Endothelial cell of umbilical vein (primary cell): ENCODE measurements around the gene CFHR3. TPM values are rescaled to one million over a fixed set of nuclear protein-coding genes. Genes with fewer than 3 reads are reported as not detected.
"Not testable (repeated sequence)": the region's sequence is repeated elsewhere in the genome, so short reads cannot be mapped to it uniquely, and the experiment has no call there.

ENCODE experiments used
- BruUV-seq: library from RNA; stranded (reverse); fragments of 400-500 nt; replicated peaks from 2 replicates; lab custom pipeline; 2021; lab: Mats Ljungman, UMichigan
- CTCF ChIA-PET: fragments of 300-600, 350-600 bp; sonication (Branson Sonifier 250); formaldehyde crosslinking; loops from one replicate; lab custom pipeline; 2021; ENCODE audit warnings: antibody characterized with exemption, inconsistent platforms; lab: Charles Lee
- POLR2A ChIA-PET: fragments of 300-600, 350-600 bp; sonication (Branson Sonifier 250); formaldehyde crosslinking; loops from one replicate; lab custom pipeline; 2021; ENCODE audit warnings: antibody characterized with exemption, inconsistent platforms; lab: Charles Lee
- DNase-seq: peaks from one replicate; pipeline ENCODE4 v3.0.0-alpha.2; 2011; ENCODE audit warnings: low read depth, low spot score
- FAIRE-seq: peaks from 2 replicates; lab custom pipeline; 2011; peaks lifted over from hg19 to GRCh38; lab: Jason Lieb, UNC
- H2AFZ ChIP-seq: 2 replicates; pipeline ENCODE4 v1.6.0; 2012; ENCODE audit warnings: low read depth, low read length, control low read depth, inconsistent platforms
- H3K27ac ChIP-seq: 2 replicates; pipeline ENCODE4 v1.5.1; 2011; ENCODE audit warnings: low read depth, mild to moderate bottlenecking, control low read depth, low read length, moderate library complexity; ENCODE audit not compliant: insufficient read depth
- H3K27me3 ChIP-seq, 2 experiments: 2 replicates each; pipeline versions ENCODE4 v1.6.0 to v1.6.1; 2011; ENCODE audit warnings: low read length in 2 of 2, mixed read lengths in 1 of 2; ENCODE audit not compliant: control insufficient read depth in 2 of 2, insufficient read depth in 2 of 2
- H3K36me3 ChIP-seq, 2 experiments: 2 replicates in 1 of 2; 3 replicates in 1 of 2; pipeline ENCODE4 v1.5.1; 2011; ENCODE audit warnings: low read length in 2 of 2, mild to moderate bottlenecking in 1 of 2, moderate library complexity in 1 of 2; ENCODE audit not compliant: control insufficient read depth in 2 of 2, insufficient read depth in 2 of 2; ENCODE audit errors: extremely low read depth in 1 of 2
- H3K4me1 ChIP-seq: 3 replicates; pipeline ENCODE4 v1.5.1; 2011; ENCODE audit warnings: mild to moderate bottlenecking, low read length; ENCODE audit not compliant: control insufficient read depth, insufficient read depth; ENCODE audit errors: extremely low read depth
- H3K4me2 ChIP-seq: 2 replicates; pipeline ENCODE4 v1.6.1; 2011; ENCODE audit warnings: low read length, control low read depth, mixed read lengths; ENCODE audit not compliant: insufficient read depth
- H3K4me3 ChIP-seq, 3 experiments: fragments of 200-600 bp in 1 of 3; sonication (generic), shearing (Covaris generic) in 1 of 3; replicated peaks in 1 of 3; 2 replicates each; pipeline ENCODE4 v1.5.1; 2011 to 2016; ENCODE audit warnings: control low read depth in 3 of 3, low read length in 3 of 3, mild to moderate bottlenecking in 2 of 3, inconsistent platforms in 1 of 3, low read depth in 1 of 3, moderate library complexity in 1 of 3; ENCODE audit not compliant: insufficient read depth in 1 of 3
- H3K79me2 ChIP-seq: 2 replicates; pipeline ENCODE4 v1.6.0; 2012; ENCODE audit warnings: low read length, inconsistent platforms; ENCODE audit not compliant: control insufficient read depth, insufficient read depth
- H3K9ac ChIP-seq: replicated peaks from 2 replicates; pipeline ENCODE3; 2011; ENCODE audit warnings: low read length, control low read depth; ENCODE audit not compliant: insufficient read depth; ENCODE audit errors: extremely low read depth
- H3K9me1 ChIP-seq: replicated peaks from 3 replicates; pipeline ENCODE4 v1.6.0; 2011; ENCODE audit warnings: mild to moderate bottlenecking, low read length; ENCODE audit not compliant: control insufficient read depth, insufficient read depth; ENCODE audit errors: extremely low read depth
- H3K9me3 ChIP-seq: replicated peaks from 2 replicates; pipeline ENCODE4 v1.5.1; 2012; ENCODE audit warnings: low read length, inconsistent platforms; ENCODE audit not compliant: control insufficient read depth, insufficient read depth
- H4K20me1 ChIP-seq: replicated peaks from 2 replicates; pipeline ENCODE3; 2011; ENCODE audit warnings: mild to moderate bottlenecking, low read length; ENCODE audit not compliant: control insufficient read depth, insufficient read depth; ENCODE audit errors: extremely low read depth
- CTCF ChIP-seq, 2 donors: IDR thresholded peaks; 1 replicate in 1 of 2; 2 replicates in 1 of 2; pipeline ENCODE4 v1.5.1; 2011; ENCODE audit warnings: low read length in 2 of 2, mild to moderate bottlenecking in 2 of 2, moderate library complexity in 2 of 2, control low read depth in 1 of 2, inconsistent platforms in 1 of 2, low read depth in 1 of 2; ENCODE audit not compliant: insufficient read depth in 1 of 2; ENCODE audit errors: extremely low read depth in 1 of 2
- EZH2 ChIP-seq: IDR thresholded peaks from 2 replicates; pipeline ENCODE4 v1.6.1; 2012; ENCODE audit warnings: borderline replicate concordance, low read depth, mild to moderate bottlenecking, moderate library complexity, low read length, inconsistent platforms; ENCODE audit not compliant: severe bottlenecking
- FOS ChIP-seq: IDR thresholded peaks from 2 replicates; pipeline ENCODE4 v1.6.1; 2011; ENCODE audit warnings: mild to moderate bottlenecking, low read length, moderate library complexity, borderline replicate concordance; ENCODE audit not compliant: insufficient read depth
- GATA2 ChIP-seq: IDR thresholded peaks from 2 replicates; pipeline ENCODE4 v1.7.0; 2011; ENCODE audit warnings: low read depth, mild to moderate bottlenecking, moderate library complexity, mixed read lengths, low read length; ENCODE audit not compliant: insufficient read length, insufficient read depth
- JUN ChIP-seq: IDR thresholded peaks from 2 replicates; pipeline ENCODE4 v1.6.1; 2011; ENCODE audit warnings: borderline replicate concordance, low read depth; ENCODE audit not compliant: insufficient read length, insufficient read depth
- MAX ChIP-seq: IDR thresholded peaks from 2 replicates; pipeline ENCODE4 v1.6.1; 2011; ENCODE audit not compliant: insufficient read depth, insufficient read length
- MYC ChIP-seq: IDR thresholded peaks from one replicate; pipeline ENCODE4 v1.6.1; 2011; ENCODE audit warnings: mild to moderate bottlenecking, low read depth, low read length
- POLR2A ChIP-seq: IDR thresholded peaks from 2 replicates; pipeline ENCODE4 v1.6.1; 2012; ENCODE audit warnings: low read depth, mild to moderate bottlenecking, control low read depth, low read length
- POLR2AphosphoS5 ChIP-seq: IDR thresholded peaks from 2 replicates; pipeline ENCODE4 v1.6.1; 2012; ENCODE audit warnings: low read depth, mild to moderate bottlenecking, control low read depth, low read length, moderate library complexity; ENCODE audit not compliant: insufficient read depth
- dilution Hi-C: fragments of 300-500 bp; cut with MboI; formaldehyde crosslinking; loops from one replicate; pipeline ENCODE4 v1.15.0; 2019; ENCODE audit warnings: low sequenced_read_pairs; ENCODE audit not compliant: extremely low pct_ligation_motif_present
- intact Hi-C: fragments of 100-400 bp; cut with micrococcal nuclease; formaldehyde crosslinking; loops from one replicate; pipeline ENCODE4 v1.10.0; 2022
- polyA plus RNA-seq, 4 experiments: library from polyadenylated mRNA; depleted of rRNA in 3 of 4; stranded (reverse) in 3 of 4; unstranded in 1 of 4; fragments of >200 nt; gene quantifications; 2 replicates each; pipeline versions ENCODE4 v1.2.1 to v1.2.3, GENCODE V29; 2011 to 2012; ENCODE audit warnings: missing spikeins in 1 of 4
- total RNA-seq: library from RNA; stranded (reverse); gene quantifications from 2 replicates; pipeline ENCODE4 v1.2.3, GENCODE V29; 2021

CFHR3 gene
- total and polyA plus RNA-seq, 2 donors (not counting 3 experiments of a cell fraction or from before 2014, with no cell fraction given), result not detected

GRCh38 chr1:196738730-196739129 lies 35.9 kb upstream of the CFHR3 start:
- Histone ChIP-seq H3K79me2 (no peaks in the 10 kb centered on the region), H3K36me3 (no peaks in the 10 kb centered on the region), H3K9me1 (no peaks in the 10 kb centered on the region), H4K20me1 (no peaks in the 10 kb centered on the region), H3K27me3 (no peaks in the 10 kb centered on the region), H2AFZ (no peak overlapping the region), H3K4me1 (no peaks in the 10 kb centered on the region), H3K27ac (no peak overlapping the region), H3K9ac (no peak overlapping the region), H3K4me2 (no peak overlapping the region), H3K9me3 (no peaks in the 10 kb centered on the region), H3K4me3 (no peak overlapping the region)
- TF ChIP-seq MYC (no peak), GATA2 (no peak), POLR2AphosphoS5 (no peak), FOS (no peak), MAX (no peak), CTCF (IDR thresholded peaks at IDR 0.05; ENCODE audit: extremely low read depth in 1 of 2, insufficient read depth in 1 of 2, low read depth in 1 of 2, low read length in 2 of 2) (no peak), JUN (no peak), EZH2 (no peak), POLR2A (no peak)
- DNase-seq (no peak), FAIRE-seq (no peak)
- ChIA-PET CTCF (no interaction called here), POLR2A (no interaction called here)
- intact Hi-C loops, result no loop called here
- no TSS peak for BruUV-seq
- dilution Hi-C loops, result no loop called here

GRCh38 chr1:196743244-196743643 lies 31.4 kb upstream of the CFHR3 start:
- BruUV-seq, H3K4me1 ChIP-seq, H3K4me2 ChIP-seq, dilution Hi-C loops, CTCF ChIA-PET, H3K79me2 ChIP-seq, H3K9me1 ChIP-seq, POLR2A ChIA-PET, H3K4me3 ChIP-seq, H3K9me3 ChIP-seq, H3K27me3 ChIP-seq, H3K36me3 ChIP-seq, H3K27ac ChIP-seq, H3K9ac ChIP-seq, H2AFZ ChIP-seq, H4K20me1 ChIP-seq: not testable (repeated sequence)
- intact Hi-C loops, result loop anchor here (2.0 to 10.0 kb wide), 2 partner anchors 412 to 614 kb away; no protein-coding TSS in a partner anchor
- FAIRE-seq (peak; percentile 18), DNase-seq (peak; percentile 18)

GRCh38 chr1:196765019-196765740 lies 9.5 kb upstream of the CFHR3 start:
- not testable (repeated sequence) for H4K20me1 ChIP-seq, BruUV-seq

More at GRCh38 chr1:196765019-196765740, 9.5 kb upstream of the CFHR3 start:
- H3K27me3 ChIP-seq, H3K9ac ChIP-seq, H3K4me2 ChIP-seq, CTCF ChIA-PET, intact Hi-C loops, H3K9me3 ChIP-seq, dilution Hi-C loops, H3K4me1 ChIP-seq, FAIRE-seq, H3K36me3 ChIP-seq, H3K4me3 ChIP-seq, DNase-seq, POLR2A ChIA-PET, H2AFZ ChIP-seq, H3K9me1 ChIP-seq, H3K79me2 ChIP-seq, H3K27ac ChIP-seq: not testable (repeated sequence)
